ENCODE data around the gene TMEM38A.

- TF ChIP-seq EZH2 (IDR thresholded peaks at IDR 0.05) (no peak), CTCF (IDR thresholded peaks at IDR 0.05) (no peak)
Measured at GRCh38 chr19:16625163-16625958, 35.6 kb upstream of the TMEM38A start.
